Hippocampal formation (tissue), 2 donors: ENCODE data around the gene ENG.
"Not testable (repeated sequence)": the region's sequence is repeated elsewhere in the genome, so short reads cannot be mapped to it uniquely, and the experiment has no call there.

Experiments
- DNase-seq, 2 donors: peaks; one replicate each; lab custom pipeline; 2025; lab: John Stamatoyannopoulos, UW

The ENG gene

GRCh38 chr9:127854184-127854806 is at the start of gene ENG:
Gene ENG, minus strand, starts transcription at chr9:127854658. Its CDS starts 303 bp downstream, at chr9:127854355.
- no peak for DNase-seq

DNA sequence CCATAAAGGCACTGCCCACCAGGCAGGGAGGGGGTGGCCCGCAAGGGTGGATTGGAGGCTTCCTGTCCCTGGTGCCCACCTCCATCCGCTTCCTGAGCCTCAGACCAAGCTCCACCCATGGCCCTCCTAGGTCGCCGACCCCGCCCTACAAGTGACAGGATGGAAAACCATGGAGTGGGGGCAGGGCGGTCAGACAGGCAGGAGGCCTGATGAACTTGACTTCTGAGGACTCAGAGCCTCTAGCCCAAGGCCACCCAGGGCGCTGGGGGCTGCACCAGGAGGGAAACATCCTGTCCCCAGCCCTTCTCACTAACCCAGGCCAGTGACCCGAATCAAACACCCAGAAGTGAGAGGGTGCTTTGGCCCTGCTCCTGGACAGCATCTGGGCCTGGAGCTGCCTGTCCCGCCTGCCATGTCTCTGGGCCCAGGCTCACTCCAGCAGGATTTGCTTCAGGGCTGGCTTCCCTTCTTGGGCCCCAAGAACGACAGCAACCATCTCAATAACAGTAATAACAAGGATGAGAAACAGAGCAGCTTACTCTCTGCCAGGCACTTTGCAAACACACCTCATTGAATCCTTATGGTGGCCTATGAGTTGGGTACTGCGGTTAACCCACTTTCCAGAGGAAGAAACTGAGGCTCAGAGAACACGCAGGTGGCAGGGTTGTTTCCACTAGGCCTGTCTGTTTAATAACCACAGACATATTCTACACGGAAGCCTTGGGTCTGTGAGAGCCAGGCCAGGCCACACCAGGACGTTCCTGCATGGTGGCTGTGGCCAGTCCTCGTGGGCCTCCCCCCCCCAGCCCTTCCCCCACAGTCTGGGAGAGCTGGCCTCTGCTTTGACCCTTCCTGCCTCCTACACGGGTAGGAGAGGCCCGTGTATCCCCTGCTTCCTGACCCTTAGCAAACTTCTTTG is 49.4 kb upstream of the ENG start:
- DNase-seq = no peak

GRCh38 chr9:127899128-127899943 is 44.9 kb upstream of the ENG start, which contains the start of gene ST6GALNAC6:
Gene ST6GALNAC6, minus strand, starts transcription at chr9:127899603. Its CDS starts 1,622 bp downstream, at chr9:127897981.
- DNase-seq = peak; percentile 66 to 70

DNA sequence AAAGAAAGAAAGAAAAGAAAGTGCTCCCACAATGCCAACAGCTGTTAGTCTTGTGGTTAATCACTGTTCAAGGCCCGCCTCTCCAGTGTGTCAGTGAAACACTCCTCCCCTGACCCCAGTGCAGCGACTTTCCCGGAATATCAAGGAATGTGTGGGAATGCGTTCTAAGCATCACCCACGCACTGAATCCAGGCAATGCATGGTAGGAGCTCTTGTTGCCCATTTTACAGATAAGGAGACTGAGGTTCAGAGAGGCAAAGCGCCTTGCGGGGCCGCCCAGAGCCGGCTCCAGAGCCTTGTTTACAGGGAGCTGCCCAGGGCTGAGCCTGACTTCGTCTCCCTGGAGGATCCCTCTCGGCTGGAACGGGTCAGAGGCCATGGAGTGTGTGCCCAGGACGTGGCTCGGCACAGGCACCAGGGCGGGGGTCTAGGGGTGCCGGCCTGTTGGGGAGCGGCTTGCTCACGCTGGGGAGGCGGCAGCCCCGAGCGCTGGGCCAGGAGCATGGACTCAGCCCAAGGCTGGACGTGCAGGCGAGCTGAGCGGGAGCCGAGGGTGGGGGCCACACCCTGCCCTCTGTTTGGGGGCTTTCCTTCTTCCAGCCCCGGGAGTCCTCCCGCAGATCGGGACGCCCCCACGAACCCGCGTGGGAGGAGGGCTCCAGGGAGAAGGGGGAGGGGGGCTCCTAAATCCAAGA is 44.1 kb upstream of the ENG start:
- no peak for DNase-seq

DNA sequence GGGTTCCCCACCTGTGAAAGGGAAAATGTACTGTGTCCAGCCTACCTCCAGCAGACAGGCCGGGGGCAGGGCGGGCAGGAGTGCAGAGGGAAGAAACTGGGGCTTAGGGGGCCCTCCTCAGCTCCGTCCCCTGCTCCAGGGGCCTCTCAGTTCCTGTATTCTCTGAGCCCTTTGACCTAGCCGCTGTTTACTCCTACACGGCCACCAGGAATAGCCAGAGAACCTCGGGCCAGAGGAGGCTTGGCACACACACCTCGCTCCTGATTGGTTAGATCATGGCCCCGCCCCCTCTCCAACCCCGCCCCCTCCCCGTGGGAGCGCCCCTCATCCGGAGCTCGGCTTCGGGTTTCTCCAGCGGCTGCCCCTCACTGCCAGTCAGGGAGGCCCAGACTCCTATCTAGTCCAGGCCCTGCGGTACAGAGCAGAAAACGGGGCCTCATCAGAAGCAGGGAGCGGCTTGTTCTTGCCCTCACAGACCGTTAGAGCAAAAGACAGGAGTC is 42.8 kb upstream of the ENG start:
- peak; percentile 61 to 81 for DNase-seq

GRCh38 chr9:127896395-127897192 is 42.1 kb upstream of the ENG start:
- DNase-seq = no peak

- DNase-seq = no peak
These were observed 41.4 kb upstream of the ENG start for GRCh38 chr9:127895811-127896210.

DNA sequence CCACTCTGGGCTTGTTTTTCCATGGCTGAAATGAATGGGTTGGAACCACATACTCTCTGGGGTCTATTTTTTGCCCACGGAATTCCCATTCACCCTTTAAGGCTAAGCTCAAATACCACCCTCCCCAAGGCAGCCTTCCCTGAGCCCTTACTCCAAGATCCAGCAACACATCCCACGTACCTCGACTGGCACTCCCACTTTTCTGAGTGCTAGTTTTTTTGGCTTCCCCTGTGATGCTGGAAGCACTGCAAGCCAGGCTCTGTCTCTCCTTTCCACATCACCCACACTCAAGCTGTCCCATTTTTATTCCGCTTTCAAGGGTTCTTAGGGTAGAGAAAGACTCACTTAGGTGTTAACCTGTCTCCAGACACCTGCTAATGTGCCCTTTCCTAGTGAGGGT is 38.9 kb upstream of the ENG start:
- peak in 1 of 2 donors; percentile 55 for DNase-seq

GRCh38 chr9:127892831-127893230 is 38.4 kb upstream of the ENG start:
- DNase-seq = no peak

GRCh38 chr9:127890053-127890452 is 35.6 kb upstream of the ENG start:
- DNase-seq = no peak

DNA sequence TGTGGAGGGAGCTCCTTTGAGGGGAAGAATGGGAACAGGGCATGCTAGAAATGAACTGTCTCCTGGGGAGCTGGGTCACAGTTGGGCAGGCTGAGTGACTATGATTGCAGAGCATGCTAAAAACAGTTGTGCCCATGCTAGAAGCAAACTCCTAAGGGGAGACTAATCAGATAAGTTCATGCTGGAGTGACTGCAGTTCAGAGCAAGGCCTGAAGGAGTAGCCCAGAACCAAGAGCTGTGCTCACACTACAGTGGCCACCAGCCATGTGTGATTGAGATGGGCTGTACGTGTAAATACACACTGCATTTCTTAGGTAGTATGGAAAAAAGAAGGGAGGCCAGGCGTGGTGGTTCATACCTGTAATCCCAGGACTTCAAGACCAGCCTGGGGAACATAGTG is 33.3 kb upstream of the ENG start:
- DNase-seq = no peak

- no peak for DNase-seq
These were observed 32.0 kb upstream of the ENG start for GRCh38 chr9:127886401-127886972.

- no peak for DNase-seq
These were observed 31.2 kb upstream of the ENG start for GRCh38 chr9:127885508-127886281.

DNA sequence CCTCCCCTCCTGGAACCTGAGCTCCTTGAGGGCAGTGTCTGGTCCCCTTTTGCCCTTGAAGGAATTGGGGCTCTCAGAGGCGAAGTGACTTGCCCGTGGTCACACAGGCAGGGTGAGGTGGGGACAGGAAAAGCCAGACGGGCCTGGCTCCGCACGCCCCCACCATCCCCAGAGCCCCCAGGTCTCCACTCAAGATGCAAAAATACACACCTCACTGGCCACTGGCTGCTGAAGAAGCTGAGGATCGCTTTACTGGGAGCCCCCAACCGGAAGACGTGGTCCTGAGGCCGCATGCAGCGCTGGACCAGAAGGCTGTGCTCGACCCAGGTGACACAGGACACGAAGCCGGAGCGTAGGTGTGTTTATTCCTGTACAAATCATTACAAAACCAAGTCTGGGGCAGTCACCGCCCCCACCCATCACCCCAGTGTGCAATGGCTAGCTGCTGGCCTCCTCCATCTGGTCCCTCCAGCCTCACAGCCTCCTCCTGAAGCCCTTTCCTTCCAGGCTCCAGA is 30.6 kb upstream of the ENG start:
- DNase-seq = no peak

DNA sequence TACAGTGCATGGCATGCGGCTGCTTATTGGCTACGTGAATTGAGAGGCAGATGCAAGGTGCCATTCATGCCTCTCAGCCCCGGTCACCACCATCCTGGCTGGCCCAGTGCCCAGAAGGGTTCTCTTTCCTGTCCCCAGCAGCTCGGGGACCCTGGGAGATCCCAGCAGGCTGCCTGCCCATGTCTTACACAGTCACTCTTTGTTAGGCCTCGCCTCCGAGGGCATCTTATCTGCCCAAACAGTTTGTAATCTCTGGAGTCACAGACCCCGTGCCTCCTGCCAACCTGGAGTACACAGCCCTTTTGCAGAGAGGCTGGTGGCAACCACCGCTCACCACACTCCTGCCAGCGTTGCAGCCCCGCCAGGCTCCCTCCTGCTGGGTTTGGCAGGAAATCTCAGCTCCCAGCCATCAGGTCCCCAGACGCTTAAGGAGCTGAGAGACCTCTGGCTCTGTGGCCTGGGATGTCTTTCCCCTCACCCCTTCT is 30.0 kb upstream of the ENG start:
- DNase-seq = no peak

- DNase-seq = no peak
These were observed 29.5 kb upstream of the ENG start for GRCh38 chr9:127883959-127884358.

DNA sequence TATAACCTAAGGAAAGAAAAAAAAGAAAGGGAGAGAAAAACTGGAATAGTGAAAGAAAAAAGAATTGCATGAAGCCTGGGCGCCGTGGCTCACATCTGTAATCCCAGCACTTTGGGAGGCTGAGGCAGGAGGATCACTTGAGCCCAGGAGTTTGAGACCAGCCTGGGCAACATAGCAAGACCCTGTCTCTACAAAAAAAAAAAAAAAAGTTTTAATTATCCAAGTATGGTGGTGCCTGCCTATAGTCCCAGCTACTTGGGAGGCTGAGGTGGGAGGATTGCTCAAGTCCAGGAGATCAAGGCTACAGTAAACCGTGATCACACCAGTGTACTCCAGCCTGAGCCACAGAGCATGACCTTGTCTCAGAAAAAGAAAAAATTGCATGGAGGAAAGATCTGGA is 27.3 kb upstream of the ENG start:
- DNase-seq = not testable (repeated sequence)

GRCh38 chr9:127880143-127880542 is 25.7 kb upstream of the ENG start:
- no peak for DNase-seq
